CD4-positive, alpha-beta T cell treated with Interleukin-21 for 1 hour (primary cell): Measurements from ENCODE around the gene BLM.

Source experiments
- DNase-seq: peaks from one replicate; pipeline ENCODE4 v3.0.0-alpha.2; 2020

BLM gene

GRCh38 chr15:90857883-90858443 is 140.8 kb downstream of the BLM start:
- no peak for DNase-seq

- DNase-seq = no peak
These were observed 142.3 kb downstream of the BLM start for GRCh38 chr15:90859234-90860131.

- no peak for DNase-seq
These were observed 143.3 kb downstream of the BLM start for GRCh38 chr15:90860450-90860849.

GRCh38 chr15:90860942-90861675 is 144.0 kb downstream of the BLM start:
- no peak for DNase-seq

- DNase-seq = no peak
These were observed 145.3 kb downstream of the BLM start for GRCh38 chr15:90862487-90862886.

- no peak for DNase-seq
These were observed 146.0 kb downstream of the BLM start for GRCh38 chr15:90862964-90863778.

GRCh38 chr15:90863987-90864386 is 146.8 kb downstream of the BLM start:
- DNase-seq = no peak

- no peak for DNase-seq
These were observed 147.4 kb downstream of the BLM start for GRCh38 chr15:90864507-90864906.

- no peak for DNase-seq
These were observed 148.6 kb downstream of the BLM start for GRCh38 chr15:90865702-90866101.
